NB4 (cell line): ENCODE data around the gene ZNF470.

Source experiments
- CTCF ChIP-seq: IDR thresholded peaks from one replicate; pipeline ENCODE4 v1.5.1; 2012; ENCODE audit warnings: low read depth, low read length
- TF ChIP-seq, protein P1 (sequence below): IDR thresholded peaks from 2 replicates; pipeline ENCODE4 v1.6.1; 2011; ENCODE audit warnings: low read depth, low read length

- no peak for TF ChIP-seq CTCF
- TF ChIP-seq, protein P1, sequence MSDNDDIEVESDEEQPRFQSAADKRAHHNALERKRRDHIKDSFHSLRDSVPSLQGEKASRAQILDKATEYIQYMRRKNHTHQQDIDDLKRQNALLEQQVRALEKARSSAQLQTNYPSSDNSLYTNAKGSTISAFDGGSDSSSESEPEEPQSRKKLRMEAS = no peak
Observed at GRCh38 chr19:56601375-56601774, 34.1 kb downstream of the ZNF470 start.
